WERI-Rb-1 (cell line): Measurements from ENCODE around the gene HMGB1.
"Not testable (repeated sequence)": the region's sequence is repeated elsewhere in the genome, so short reads cannot be mapped to it uniquely, and the experiment has no call there.

ENCODE experiments used
- DNase-seq: peaks from one replicate; pipeline ENCODE4 v3.0.0-alpha.2; 2020
- H3K27ac ChIP-seq: fragments of 250-450 bp; sonication (Bioruptor Pico); 2 replicates; pipeline ENCODE4 v1.5.1; 2020; ENCODE audit warnings: mild to moderate bottlenecking, moderate library complexity
- H3K27me3 ChIP-seq: fragments of 250-450 bp; sonication (Bioruptor Pico); 2 replicates; pipeline ENCODE4 v1.5.1; 2021; ENCODE audit warnings: mild to moderate bottlenecking, low read depth, moderate library complexity; ENCODE audit not compliant: insufficient read depth, severe bottlenecking
- H3K36me3 ChIP-seq: fragments of 250-450 bp; sonication (Bioruptor Pico); 2 replicates; pipeline ENCODE4 v1.5.1; 2020; ENCODE audit warnings: mild to moderate bottlenecking, moderate library complexity
- H3K4me3 ChIP-seq: 2 replicates; pipeline ENCODE4 v1.5.1; 2011; ENCODE audit warnings: low read depth, mild to moderate bottlenecking, control low read depth, low read length
- H3K9me3 ChIP-seq: fragments of 250-450 bp; sonication (Bioruptor Pico); 2 replicates; pipeline ENCODE4 v1.5.1; 2021; ENCODE audit warnings: mild to moderate bottlenecking, moderate library complexity; ENCODE audit not compliant: severe bottlenecking
- TF ChIP-seq, protein P1 (sequence below): IDR thresholded peaks from 2 replicates; pipeline ENCODE4 v1.5.1; 2011; ENCODE audit warnings: low read depth, mild to moderate bottlenecking, control low read depth, inconsistent platforms, low read length

HMGB1 gene

DNA sequence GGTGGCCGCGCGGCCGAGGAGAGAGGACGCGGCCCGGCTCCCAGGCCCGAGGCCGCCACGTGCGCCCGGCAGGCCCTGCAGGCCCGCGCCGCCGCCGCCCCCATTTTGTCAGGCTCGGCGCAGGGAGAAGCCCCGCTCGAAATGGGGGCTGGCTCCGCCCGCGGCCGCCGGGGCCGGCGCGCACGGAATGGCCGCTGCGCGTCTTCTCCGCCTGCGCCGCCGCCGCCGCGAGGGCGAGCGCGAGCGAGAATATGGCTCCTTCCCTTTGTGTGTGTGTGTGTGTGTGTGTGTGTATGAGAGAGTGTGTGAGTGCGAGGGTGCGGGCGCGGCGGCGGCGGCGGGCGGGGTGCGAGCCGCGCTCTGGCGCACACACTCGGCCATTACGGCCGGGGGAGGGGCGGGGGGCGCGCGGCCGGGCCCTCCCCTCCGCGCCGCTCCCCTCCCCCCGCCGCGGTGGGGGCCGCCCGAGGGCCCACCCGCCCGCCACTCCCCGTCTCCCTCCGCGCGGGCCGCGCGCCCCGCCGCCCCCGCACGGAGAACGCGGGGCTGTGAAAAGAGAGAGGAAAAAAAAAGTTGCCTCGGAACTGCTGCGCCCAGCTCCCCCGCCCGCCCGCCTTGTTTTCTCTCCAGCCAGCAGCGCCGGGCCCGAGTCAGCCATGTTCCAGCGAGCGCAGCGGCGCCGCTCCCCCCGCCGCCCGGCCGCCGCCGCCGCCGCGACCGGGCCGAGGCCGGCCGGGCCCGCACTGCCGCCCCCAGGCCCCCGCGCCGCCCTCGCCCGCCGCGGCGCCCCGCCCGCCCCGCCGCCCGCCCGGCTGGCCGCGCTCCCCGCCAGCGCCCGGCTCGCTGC, 1.0 kb downstream of the HMGB1 start:
- Histone ChIP-seq H3K36me3 (peaks cover 22% of the 10 kb centered on the region), H3K9me3 (no peaks in the 10 kb centered on the region), H3K27ac (peak overlapping the region; percentile 73), H3K27me3 (no peaks in the 10 kb centered on the region), H3K4me3 (peak overlapping the region; percentile 73)
- peak; percentile 45 for DNase-seq
- TF ChIP-seq, protein P1, sequence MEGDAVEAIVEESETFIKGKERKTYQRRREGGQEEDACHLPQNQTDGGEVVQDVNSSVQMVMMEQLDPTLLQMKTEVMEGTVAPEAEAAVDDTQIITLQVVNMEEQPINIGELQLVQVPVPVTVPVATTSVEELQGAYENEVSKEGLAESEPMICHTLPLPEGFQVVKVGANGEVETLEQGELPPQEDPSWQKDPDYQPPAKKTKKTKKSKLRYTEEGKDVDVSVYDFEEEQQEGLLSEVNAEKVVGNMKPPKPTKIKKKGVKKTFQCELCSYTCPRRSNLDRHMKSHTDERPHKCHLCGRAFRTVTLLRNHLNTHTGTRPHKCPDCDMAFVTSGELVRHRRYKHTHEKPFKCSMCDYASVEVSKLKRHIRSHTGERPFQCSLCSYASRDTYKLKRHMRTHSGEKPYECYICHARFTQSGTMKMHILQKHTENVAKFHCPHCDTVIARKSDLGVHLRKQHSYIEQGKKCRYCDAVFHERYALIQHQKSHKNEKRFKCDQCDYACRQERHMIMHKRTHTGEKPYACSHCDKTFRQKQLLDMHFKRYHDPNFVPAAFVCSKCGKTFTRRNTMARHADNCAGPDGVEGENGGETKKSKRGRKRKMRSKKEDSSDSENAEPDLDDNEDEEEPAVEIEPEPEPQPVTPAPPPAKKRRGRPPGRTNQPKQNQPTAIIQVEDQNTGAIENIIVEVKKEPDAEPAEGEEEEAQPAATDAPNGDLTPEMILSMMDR = no peak

DNA sequence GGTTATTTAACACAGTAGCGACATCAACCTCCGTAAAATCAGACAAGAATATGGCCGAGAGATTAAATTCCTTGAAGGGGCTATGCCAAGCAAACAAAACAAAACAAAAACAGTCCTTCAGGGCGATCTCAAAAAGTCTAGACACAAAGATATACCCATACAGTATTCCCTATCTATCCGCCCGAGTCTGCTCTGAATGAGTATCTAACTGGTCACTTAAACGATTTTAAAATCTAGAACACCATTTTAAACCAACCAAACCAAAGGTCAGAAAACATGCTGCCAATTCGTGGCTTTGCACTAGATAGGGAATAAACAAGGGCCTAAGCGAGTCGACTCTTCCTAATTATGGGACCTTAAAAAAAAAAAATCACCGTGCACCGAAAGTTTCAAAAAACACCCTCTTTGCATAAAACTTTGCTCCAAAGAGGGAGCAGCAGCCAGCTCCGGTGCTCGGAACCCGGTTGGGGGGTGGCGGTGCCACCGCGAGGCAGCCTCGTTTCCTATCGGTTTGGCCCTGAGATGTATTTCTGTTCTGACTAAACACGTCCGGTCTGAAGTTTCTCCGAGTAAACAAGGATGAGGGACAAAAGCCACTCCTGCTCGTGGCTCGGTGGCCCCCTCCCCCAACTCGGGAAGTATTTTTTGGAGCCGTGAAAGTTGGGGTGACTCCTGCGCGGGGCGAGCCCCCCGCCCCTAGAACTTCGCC, 1.8 kb downstream of the HMGB1 start:
- Histone ChIP-seq H3K27ac (peak overlapping the region; percentile 73), H3K4me3 (peak overlapping the region; percentile 73), H3K27me3 (no peaks in the 10 kb centered on the region), H3K9me3 (no peaks in the 10 kb centered on the region), H3K36me3 (peaks cover 22% of the 10 kb centered on the region)
- TF ChIP-seq, protein P1 = no peak
- DNase-seq = no peak

DNA sequence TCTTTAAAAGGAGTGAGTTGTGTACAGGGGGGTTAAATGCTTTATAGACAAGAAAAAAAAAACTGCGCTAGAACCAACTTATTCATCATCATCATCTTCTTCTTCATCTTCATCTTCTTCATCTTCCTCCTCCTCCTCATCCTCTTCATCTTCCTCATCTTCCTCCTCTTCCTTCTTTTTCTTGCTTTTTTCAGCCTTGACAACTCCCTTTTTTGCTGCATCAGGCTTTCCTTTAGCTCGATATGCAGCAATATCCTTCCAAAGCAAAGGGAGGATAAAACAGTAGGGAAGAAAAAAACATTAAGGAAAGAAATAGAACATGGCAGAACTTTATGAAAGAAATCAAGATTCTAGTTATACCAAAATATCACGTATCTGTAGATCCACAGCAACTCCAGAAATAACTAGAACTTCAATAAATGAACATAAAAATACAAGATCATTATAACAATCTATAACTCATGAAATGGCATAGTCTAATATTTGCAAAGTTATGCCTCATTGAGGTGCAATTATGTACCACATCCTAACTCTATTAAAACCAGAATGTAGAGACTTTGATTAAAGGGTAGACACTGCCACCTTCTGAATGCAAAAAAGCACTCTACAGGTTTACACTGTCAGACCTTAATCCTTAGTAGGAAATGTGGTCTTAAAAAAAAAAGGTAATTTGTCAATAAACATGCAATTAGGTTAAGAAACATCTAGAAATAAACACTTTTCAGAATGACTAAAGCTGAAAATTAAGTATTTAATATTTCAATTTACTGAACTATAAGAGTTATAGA, 4.3 kb downstream of the HMGB1 start:
- not testable (repeated sequence) for H3K27ac ChIP-seq

DNA sequence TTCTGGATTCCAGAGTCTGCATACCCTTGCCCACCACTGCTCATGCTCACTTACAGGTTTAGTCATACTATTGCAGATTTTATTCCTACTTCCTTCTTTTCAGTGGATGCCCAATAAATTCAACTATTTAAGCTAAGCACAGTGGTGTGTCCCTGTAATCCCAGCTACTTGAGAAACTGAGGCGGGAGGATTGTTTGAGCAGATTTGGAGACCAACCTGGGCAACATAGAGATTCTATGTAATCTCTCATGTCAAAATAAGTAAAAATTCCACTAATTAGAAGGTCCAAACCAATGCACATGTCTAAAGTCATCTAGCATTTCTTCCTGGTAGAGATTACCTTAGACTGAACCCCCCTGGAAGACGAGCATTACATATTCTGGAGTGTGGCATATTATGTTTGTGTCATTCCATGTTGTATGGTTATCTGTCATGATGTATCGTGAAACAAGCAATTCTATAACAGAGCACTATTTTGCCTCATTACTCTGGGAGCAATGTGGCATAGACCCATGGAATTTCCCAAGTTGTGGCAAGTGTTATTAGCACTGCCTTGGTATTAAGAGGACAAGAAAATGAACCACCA, 8.3 kb downstream of the HMGB1 start:
- H3K9me3 ChIP-seq = no peaks in the 10 kb centered on the region
- no peak for DNase-seq
- peaks cover 12% of the 10 kb centered on the region for H3K36me3 ChIP-seq
- H3K27me3 ChIP-seq = no peaks in the 10 kb centered on the region
- H3K4me3 ChIP-seq = no peak overlapping the region
- H3K27ac ChIP-seq = no peak overlapping the region
- TF ChIP-seq, protein P1 = no peak

More for the DNA sequence above, 4.3 kb downstream of the HMGB1 start:
- not testable (repeated sequence) for H3K27me3 ChIP-seq, DNase-seq, H3K9me3 ChIP-seq, H3K4me3 ChIP-seq
- peaks cover 22% of the 10 kb centered on the region for H3K36me3 ChIP-seq

DNA sequence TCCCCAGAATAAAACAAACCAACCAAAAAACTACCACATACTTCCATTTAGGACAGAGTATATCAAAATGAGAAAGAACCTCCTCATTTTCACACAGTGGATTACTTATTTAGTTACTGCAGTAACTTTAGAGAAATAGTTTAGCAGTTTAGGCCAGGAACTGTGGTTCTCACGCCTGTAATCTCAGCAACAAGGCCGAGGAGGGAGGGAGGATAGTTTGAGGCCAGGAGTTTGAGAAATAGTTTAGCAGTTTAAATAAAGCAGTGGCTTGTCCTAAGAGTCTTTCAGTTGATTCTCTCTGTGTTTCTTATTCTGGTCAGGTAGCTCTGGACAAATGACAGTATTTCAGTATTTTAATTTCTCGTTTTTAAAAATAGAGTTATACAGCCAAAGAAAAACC, 9.4 kb downstream of the HMGB1 start:
- DNase-seq = no peak
- H3K27me3 ChIP-seq = no peaks in the 10 kb centered on the region
- TF ChIP-seq, protein P1 = no peak

More for the DNA sequence above, 9.4 kb downstream of the HMGB1 start:
- Histone ChIP-seq H3K27ac (no peak overlapping the region), H3K36me3 (peaks cover under 1% of the 10 kb centered on the region; the same call in 1 of the 2 replicates), H3K4me3 (no peak overlapping the region), H3K9me3 (no peaks in the 10 kb centered on the region)
